ENCODE results near the gene TMEM132E.

Gene TMEM132E

GRCh38 chr17:34635876-34636275 is 56.5 kb downstream of the TMEM132E start:
- DNase-seq (ENCODE audit: low read depth): no peak

- DNase-seq (ENCODE audit: low read depth): no peak
These were observed 57.7 kb downstream of the TMEM132E start for GRCh38 chr17:34637041-34637547.

GRCh38 chr17:34637548-34638525 is 58.5 kb downstream of the TMEM132E start:
- DNase-seq (ENCODE audit: low read depth): peak; percentile 50

- DNase-seq (ENCODE audit: low read depth): no peak
These were observed 59.3 kb downstream of the TMEM132E start for GRCh38 chr17:34638526-34639260.

DNA sequence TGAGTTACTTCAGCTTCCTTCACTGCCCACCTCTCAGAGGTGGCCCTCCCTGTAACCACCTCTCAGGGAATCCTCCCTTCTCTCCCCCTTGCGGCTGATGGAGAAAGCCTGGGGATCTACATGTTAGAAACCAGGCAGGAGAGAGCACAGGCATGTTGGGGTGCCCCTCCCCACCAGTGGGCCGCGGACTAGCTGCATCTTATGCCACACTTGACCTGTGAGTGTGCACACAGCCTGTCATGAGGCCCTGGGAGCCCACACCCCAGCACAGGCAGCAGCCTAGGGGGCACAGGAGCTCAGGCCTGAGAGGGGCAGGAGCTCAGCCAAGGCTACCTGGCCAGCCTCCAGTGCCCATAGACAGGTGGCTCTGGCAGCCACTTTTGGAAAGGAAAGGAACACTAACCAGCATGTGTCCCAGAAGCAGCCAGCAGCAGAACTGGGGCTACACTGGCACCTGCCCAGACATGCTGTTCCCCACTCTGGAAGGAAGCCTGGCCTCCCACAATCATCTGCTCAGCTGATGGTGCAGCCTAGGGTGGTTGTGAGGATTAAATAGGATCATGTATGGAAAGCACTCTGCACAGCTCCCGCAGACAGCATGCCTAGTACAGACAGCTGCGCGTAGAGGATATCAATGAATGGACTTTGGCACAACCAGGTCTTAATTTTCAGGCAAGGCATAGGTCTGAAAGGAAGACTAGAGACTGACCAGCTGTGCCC is 60.5 kb downstream of the TMEM132E start:
- no peak for DNase-seq (ENCODE audit: low read depth)

- DNase-seq (ENCODE audit: low read depth): no peak
These were observed 62.0 kb downstream of the TMEM132E start for GRCh38 chr17:34641368-34641767.

DNA sequence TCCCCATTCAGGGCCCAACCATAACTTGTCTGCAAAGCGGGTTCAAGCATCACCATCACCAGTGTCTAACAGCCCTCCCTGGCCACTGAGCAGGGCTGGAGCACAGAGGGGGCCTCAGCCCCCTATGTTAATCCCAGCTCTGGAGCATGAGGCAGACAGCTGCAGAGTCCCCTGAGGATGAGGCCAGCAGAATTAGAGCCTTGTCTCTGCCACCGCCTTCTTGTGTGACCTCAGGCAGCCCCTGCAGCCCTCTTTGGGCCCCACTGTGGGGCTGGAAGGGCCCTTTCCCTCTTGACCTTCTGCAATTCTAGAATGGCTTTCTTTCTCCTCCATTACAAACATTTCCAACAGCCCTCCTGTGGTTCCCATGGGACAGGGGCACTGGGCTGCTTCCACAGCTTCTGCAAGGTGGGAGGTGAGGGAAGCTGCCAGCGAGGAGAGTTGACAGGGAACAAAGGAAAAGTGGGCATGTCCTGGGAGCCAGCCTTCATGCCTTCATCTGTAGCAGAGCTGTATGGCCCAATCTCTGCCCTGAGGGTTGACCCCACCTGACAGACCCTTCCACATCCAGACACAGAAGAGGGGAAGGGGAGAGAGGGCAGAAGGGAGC is 65.7 kb downstream of the TMEM132E start:
- no peak for DNase-seq (ENCODE audit: low read depth)

DNA sequence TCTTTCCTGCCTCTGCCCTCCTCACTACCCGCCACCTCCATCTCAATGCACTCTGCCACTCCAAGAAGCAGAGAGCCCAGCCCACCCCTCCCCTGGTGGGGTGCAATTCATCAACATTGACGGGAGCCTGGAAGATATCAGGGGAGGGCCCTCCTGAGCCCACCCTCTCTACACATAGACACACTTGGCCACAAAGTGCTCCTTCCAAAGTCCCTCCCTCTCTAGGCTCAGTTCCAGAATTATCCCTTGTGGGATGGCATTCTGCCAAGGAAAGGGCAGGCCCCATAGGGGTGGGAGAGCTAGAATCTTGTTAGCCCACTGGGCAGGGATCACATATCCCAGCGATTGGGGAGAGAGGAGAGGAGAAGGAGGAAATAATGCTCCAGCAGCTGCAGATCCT is 66.2 kb downstream of the TMEM132E start:
- DNase-seq (ENCODE audit: low read depth): no peak

- DNase-seq (ENCODE audit: low read depth): no peak
These were observed 68.1 kb downstream of the TMEM132E start for GRCh38 chr17:34647511-34647910.

DNA sequence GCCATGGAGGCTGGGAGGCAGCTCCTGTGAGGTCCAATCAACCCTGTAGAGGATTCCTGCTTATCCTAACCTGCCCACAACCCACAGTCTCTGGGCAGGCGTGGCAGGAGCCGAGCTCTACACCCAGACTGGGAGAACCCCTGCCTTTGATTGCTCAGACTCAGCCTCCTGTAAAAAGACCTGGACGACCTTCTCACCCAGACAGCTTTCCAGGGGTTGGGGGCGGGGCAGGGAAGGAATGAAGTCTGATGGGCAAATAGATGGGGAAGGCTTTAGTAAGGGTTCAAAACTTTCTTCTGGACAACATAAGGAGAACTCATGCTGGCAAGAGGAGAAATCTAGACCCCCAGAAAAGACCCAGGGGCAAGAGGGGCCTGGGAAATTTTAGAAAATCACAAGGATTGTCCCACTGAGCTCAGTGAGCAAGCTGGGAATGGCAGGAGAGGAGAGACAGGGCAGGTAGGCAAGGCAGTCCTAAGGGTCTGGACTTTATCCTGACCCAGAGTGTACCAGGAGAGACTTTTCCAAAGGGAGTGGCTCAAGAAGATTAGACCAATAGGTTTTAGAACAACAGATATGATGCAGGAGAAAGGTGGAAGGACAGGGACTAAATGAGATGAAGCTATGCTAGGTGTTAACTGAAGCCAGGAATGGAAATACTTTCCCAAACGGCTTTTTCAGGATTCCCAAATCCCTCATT is 70.8 kb downstream of the TMEM132E start:
- DNase-seq (ENCODE audit: low read depth): no peak

- DNase-seq (ENCODE audit: low read depth): no peak
These were observed 72.0 kb downstream of the TMEM132E start for GRCh38 chr17:34651402-34651811.

DNA sequence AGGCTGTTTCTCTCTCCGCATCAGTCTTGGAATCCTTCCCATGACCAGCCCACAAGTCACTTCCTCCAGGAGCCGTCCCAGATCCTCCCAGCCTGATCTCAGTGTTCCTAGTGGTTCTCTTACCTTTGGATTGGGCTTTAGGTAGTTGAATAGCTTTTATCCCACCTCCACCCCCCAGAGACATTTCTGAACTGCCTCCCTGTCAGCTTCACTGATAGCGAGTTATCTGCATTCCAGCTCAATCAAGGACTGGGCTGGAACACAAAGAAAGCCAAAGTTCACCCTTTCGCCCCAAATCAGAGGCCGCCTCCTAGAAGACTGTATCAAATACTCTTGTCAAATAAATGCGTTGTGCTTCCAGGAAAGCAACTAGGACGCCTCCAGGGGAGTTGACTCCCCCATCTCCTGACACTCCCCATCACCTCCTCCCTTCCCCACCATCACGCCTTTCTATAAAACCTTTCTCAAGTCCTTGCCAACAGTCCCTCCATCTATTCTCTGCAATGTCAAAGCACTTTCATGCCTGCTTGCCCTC is 72.7 kb downstream of the TMEM132E start:
- DNase-seq (ENCODE audit: low read depth): no peak

DNA sequence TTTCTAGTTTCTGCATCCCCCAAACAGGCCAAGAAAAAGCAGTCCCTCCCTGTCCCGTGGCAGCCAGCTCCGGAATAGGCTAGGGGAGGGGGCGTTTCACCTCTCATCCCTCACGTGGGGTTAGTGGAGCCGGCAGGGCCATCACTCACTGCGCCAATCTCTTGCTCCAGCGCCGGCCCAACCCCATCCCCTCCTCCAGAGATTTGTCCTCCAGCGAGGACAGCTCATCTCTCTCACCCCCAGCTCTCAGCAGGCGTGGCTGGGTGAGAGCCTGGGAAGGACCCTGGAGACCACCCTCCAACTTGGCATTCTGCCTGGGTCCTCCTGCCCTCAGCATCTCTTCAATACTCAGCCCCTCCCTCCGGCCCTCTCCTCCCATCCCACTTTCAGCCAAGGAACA is 74.1 kb downstream of the TMEM132E start:
- DNase-seq (ENCODE audit: low read depth): no peak

DNA sequence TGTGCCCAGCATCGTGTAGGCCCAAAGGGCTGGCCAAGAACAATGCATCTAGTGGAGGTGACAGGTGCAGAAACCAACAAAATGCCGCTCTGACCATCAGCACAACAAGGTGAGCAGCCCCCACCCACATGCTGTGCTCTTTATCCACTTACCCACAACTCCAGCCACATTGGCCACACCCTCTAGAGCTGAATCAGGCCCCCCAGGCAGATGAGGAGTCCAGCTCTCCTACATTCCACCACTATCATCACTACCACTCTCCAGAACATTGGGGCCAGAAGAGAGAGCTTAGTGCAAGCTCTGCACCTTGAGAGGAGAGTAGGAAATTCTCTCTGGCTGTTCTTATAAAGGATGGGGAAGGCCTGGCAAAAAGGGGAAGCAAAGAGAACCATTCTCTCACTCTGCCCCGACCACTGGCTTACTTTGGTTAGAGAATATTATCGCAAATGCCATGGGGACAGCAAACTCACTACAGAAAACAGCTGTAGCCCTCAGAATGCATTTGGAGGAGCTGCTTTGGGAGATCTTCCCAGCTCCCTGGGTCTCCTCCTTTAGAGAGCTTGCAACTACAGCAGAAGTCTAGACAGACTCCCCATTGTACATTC is 75.0 kb downstream of the TMEM132E start:
- DNase-seq (ENCODE audit: low read depth): no peak

- DNase-seq (ENCODE audit: low read depth): no peak
These were observed 75.5 kb downstream of the TMEM132E start for GRCh38 chr17:34654881-34655276.

- no peak for DNase-seq (ENCODE audit: low read depth)
These were observed 77.4 kb downstream of the TMEM132E start for GRCh38 chr17:34656801-34657200.

- DNase-seq (ENCODE audit: low read depth): no peak
These were observed 79.6 kb downstream of the TMEM132E start for GRCh38 chr17:34658811-34659560.

GRCh38 chr17:34663714-34664113 is 84.3 kb downstream of the TMEM132E start:
- DNase-seq (ENCODE audit: low read depth): no peak

DNA sequence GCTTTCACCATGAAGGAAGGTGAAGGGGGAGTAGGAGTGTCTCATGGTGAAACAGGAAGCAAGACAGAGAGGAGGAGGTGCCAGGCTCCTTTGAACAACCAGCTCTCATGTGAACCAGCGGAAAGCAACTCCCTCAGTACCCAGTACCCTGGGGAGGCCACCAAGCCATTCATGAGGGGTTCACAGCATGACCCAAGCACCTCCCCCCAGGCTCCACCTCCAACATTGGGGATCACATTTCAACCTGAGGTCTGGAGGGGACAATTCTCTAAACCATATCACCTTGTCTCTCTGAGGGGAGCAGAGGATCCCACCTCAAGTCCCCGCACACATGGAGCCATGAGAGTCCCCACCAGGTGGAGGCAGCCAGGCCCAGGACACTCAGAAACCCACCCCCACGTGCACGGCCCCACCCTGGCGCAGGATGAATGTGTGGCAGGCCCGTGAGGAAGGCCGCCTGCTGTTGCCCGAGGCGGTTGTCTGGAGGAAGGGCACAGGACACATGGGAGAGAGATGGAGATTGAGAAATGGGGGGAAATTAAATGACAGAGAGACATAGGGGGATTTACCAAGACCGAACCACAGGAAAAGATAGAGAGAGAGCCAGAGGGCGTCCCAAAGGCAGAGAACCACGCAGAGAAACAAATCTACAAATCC is 85.9 kb downstream of the TMEM132E start:
- no peak for DNase-seq (ENCODE audit: low read depth)
